Fibroblast of lung (primary cell): ENCODE data around the gene CCDC127. TPM values are rescaled to one million over a fixed set of nuclear protein-coding genes. Genes with fewer than 3 reads are reported as not detected.

ENCODE experiments used
- DNase-seq, 2 donors: peaks; one replicate each; pipeline versions ENCODE4 v3.0.0 to v3.0.0-alpha.2; 2010; ENCODE audit warnings: low read depth in 2 of 2
- H2AFZ ChIP-seq: 2 replicates; pipeline ENCODE4 v1.5.1; 2012; ENCODE audit warnings: low read length, control low read depth, inconsistent platforms
- H3K27ac ChIP-seq: 2 replicates; pipeline ENCODE4 v1.5.1; 2011; ENCODE audit warnings: low read length, control low read depth; ENCODE audit not compliant: insufficient read depth
- H3K27me3 ChIP-seq: 2 replicates; pipeline ENCODE4 v1.5.1; 2011; ENCODE audit warnings: mild to moderate bottlenecking, low read length; ENCODE audit not compliant: control insufficient read depth, insufficient read depth
- H3K36me3 ChIP-seq: 2 replicates; pipeline ENCODE4 v1.5.1; 2011; ENCODE audit warnings: low read length; ENCODE audit not compliant: control insufficient read depth, insufficient read depth
- H3K4me1 ChIP-seq: 2 replicates; pipeline ENCODE4 v1.5.1; 2011; ENCODE audit warnings: low read length; ENCODE audit not compliant: control insufficient read depth, insufficient read depth; ENCODE audit errors: extremely low read depth
- H3K4me2 ChIP-seq: 2 replicates; pipeline ENCODE4 v1.5.1; 2011; ENCODE audit warnings: low read length, control low read depth; ENCODE audit not compliant: insufficient read depth; ENCODE audit errors: extremely low read depth
- H3K4me3 ChIP-seq, 4 experiments: fragments of 200-600 bp in 1 of 4; sonication (generic) in 1 of 4; replicated peaks in 1 of 4; 2 replicates each; pipeline ENCODE4 v1.5.1; 2011 to 2016; ENCODE audit warnings: low read length in 4 of 4, low read depth in 3 of 4, mild to moderate bottlenecking in 3 of 4, control low read depth in 2 of 4, inconsistent platforms in 1 of 4, mixed read lengths in 1 of 4; ENCODE audit not compliant: insufficient read depth in 1 of 4; ENCODE audit errors: control extremely low read depth in 1 of 4
- H3K79me2 ChIP-seq: 2 replicates; pipeline ENCODE4 v1.5.1; 2012; ENCODE audit warnings: mild to moderate bottlenecking, low read length, inconsistent platforms; ENCODE audit not compliant: control insufficient read depth, insufficient read depth
- H3K9ac ChIP-seq: 2 replicates; pipeline ENCODE4 v1.5.1; 2011; ENCODE audit warnings: mild to moderate bottlenecking, low read length, control low read depth; ENCODE audit not compliant: insufficient read depth
- H3K9me3 ChIP-seq: 2 replicates; pipeline ENCODE4 v1.5.1; 2012; ENCODE audit warnings: low read depth, low read length; ENCODE audit not compliant: control insufficient read depth, insufficient read depth
- H4K20me1 ChIP-seq: 2 replicates; pipeline ENCODE4 v1.5.1; 2011; ENCODE audit warnings: low read length; ENCODE audit not compliant: control insufficient read depth, insufficient read depth; ENCODE audit errors: extremely low read depth
- CTCF ChIP-seq, 2 donors: IDR thresholded peaks in 1 of 2; conservative IDR thresholded peaks in 1 of 2; 1 replicate in 1 of 2; 2 replicates in 1 of 2; pipeline ENCODE4 v1.5.1; 2011 to 2012; ENCODE audit warnings: low read length in 2 of 2, control low read depth in 1 of 2, inconsistent platforms in 1 of 2, low read depth in 1 of 2, mild to moderate bottlenecking in 1 of 2
- EZH2 ChIP-seq: IDR thresholded peaks from 2 replicates; pipeline ENCODE4 v1.5.1; 2012; ENCODE audit warnings: low read length, control low read depth, mild to moderate bottlenecking; ENCODE audit errors: missing control alignments
- polyA plus RNA-seq, 2 donors: library from polyadenylated mRNA; depleted of rRNA in 1 of 2; stranded (reverse) in 1 of 2; unstranded in 1 of 2; fragments of >200 nt; gene quantifications; 2 replicates each; pipeline ENCODE4 v1.2.1, GENCODE V29; 2011 to 2012; ENCODE audit warnings: missing spikeins in 1 of 2
- total RNA-seq: library from RNA; depleted of rRNA; stranded (reverse); fragments of >200 nt; gene quantifications from 2 replicates; pipeline ENCODE4 v1.2.1, GENCODE V29; 2014

Gene CCDC127
- total and polyA plus RNA-seq, 2 donors (not counting 1 experiment from before 2014, with no cell fraction given) = 4.8 to 5.6 TPM

- Histone ChIP-seq H4K20me1 (no peaks in the 10 kb centered on the region), H3K4me2 (no peak overlapping the region), H3K36me3 (no peaks in the 10 kb centered on the region), H3K27me3 (no peaks in the 10 kb centered on the region), H3K79me2 (peaks cover 34% of the 10 kb centered on the region), H3K4me1 (peaks cover 3% of the 10 kb centered on the region), H3K27ac (no peak overlapping the region), H3K9me3 (no peaks in the 10 kb centered on the region), H2AFZ (no peak overlapping the region), H3K9ac (no peak overlapping the region), H3K4me3 (no peak overlapping the region)
- no peak for DNase-seq
- no peak for TF ChIP-seq EZH2
- TF ChIP-seq CTCF (conservative IDR thresholded peaks at IDR 0.05 in 1 of 2, IDR thresholded peaks at IDR 0.05 in 1 of 2; ENCODE audit: low read depth in 1 of 2, low read length in 2 of 2) = no peak
Measured at GRCh38 chr5:213803-214395, 4.1 kb downstream of the CCDC127 start.

GRCh38 chr5:208449-209114, 9.4 kb downstream of the CCDC127 start:
- H3K79me2 ChIP-seq = peaks cover 29% of the 10 kb centered on the region

GRCh38 chr5:207599-207998, 10.4 kb downstream of the CCDC127 start:
- H3K27me3 ChIP-seq = no peaks in the 10 kb centered on the region
- peak in 1 of 2 donors; percentile 83 for DNase-seq
- no peak overlapping the region for H2AFZ ChIP-seq
- peaks cover 7% of the 10 kb centered on the region for H3K36me3 ChIP-seq
- peaks cover 25% of the 10 kb centered on the region for H3K79me2 ChIP-seq
- no peak overlapping the region for H3K9ac ChIP-seq
- H3K27ac ChIP-seq = no peak overlapping the region
- H3K4me2 ChIP-seq = no peak overlapping the region
- no peak overlapping the region for H3K4me3 ChIP-seq
- no peak for TF ChIP-seq CTCF (conservative IDR thresholded peaks at IDR 0.05 in 1 of 2, IDR thresholded peaks at IDR 0.05 in 1 of 2; ENCODE audit: low read depth in 1 of 2, low read length in 2 of 2)
- no peak for TF ChIP-seq EZH2
- no peaks in the 10 kb centered on the region for H3K9me3 ChIP-seq
- H3K4me1 ChIP-seq = no peaks in the 10 kb centered on the region
- no peaks in the 10 kb centered on the region for H4K20me1 ChIP-seq

More at GRCh38 chr5:208449-209114, 9.4 kb downstream of the CCDC127 start:
- Histone ChIP-seq H3K4me3 (no peak overlapping the region), H3K4me2 (no peak overlapping the region), H3K36me3 (peaks cover 5% of the 10 kb centered on the region), H3K9me3 (no peaks in the 10 kb centered on the region), H3K4me1 (no peaks in the 10 kb centered on the region), H4K20me1 (no peaks in the 10 kb centered on the region), H3K27ac (no peak overlapping the region), H2AFZ (no peak overlapping the region), H3K27me3 (no peaks in the 10 kb centered on the region), H3K9ac (no peak overlapping the region)
- DNase-seq = no peak
- TF ChIP-seq CTCF (conservative IDR thresholded peaks at IDR 0.05 in 1 of 2, IDR thresholded peaks at IDR 0.05 in 1 of 2; ENCODE audit: low read depth in 1 of 2, low read length in 2 of 2) (no peak), EZH2 (no peak)
